Mesendoderm (in vitro differentiated cells): Measurements from ENCODE around the gene FOXRED1.
A peak's percentile ranks its signal among the peaks of the same experiment; 100 is the strongest.

ENCODE experiments used
- DNase-seq: peaks from one replicate; pipeline ENCODE4 v3.0.0; 2013
- H2AK5ac ChIP-seq: 2 replicates; pipeline ENCODE4 v1.6.1; 2013; ENCODE audit warnings: low read length, inconsistent platforms
- H2BK120ac ChIP-seq: 2 replicates; pipeline ENCODE4 v1.6.1; 2013; ENCODE audit warnings: low read depth, mild to moderate bottlenecking, low read length, moderate library complexity, mixed read lengths
- H2BK15ac ChIP-seq: replicated peaks from 2 replicates; pipeline ENCODE4 v1.6.1; 2013; ENCODE audit warnings: low read depth, mild to moderate bottlenecking, moderate library complexity
- H2BK5ac ChIP-seq: 2 replicates; pipeline ENCODE4 v1.6.1; 2013; ENCODE audit warnings: low read length, inconsistent platforms
- H3K18ac ChIP-seq: 2 replicates; pipeline ENCODE4 v1.6.1; 2013; ENCODE audit warnings: mild to moderate bottlenecking, low read length, mixed read lengths
- H3K23ac ChIP-seq: one replicate; pipeline ENCODE4 v1.6.1; 2013; ENCODE audit warnings: low read length
- H3K27ac ChIP-seq: 2 replicates; pipeline ENCODE4 v1.5.1; 2013; ENCODE audit warnings: low read depth, mild to moderate bottlenecking, inconsistent platforms, low read length, moderate library complexity
- H3K27me3 ChIP-seq: 2 replicates; pipeline ENCODE4 v1.6.1; 2013; ENCODE audit warnings: low read length, control low read depth, mild to moderate bottlenecking, inconsistent platforms; ENCODE audit not compliant: insufficient read depth, poor library complexity
- H3K36me3 ChIP-seq: 2 replicates; pipeline ENCODE4 v1.6.1; 2013; ENCODE audit warnings: low read length, inconsistent platforms; ENCODE audit not compliant: control insufficient read depth, insufficient read depth
- H3K4ac ChIP-seq: one replicate; pipeline ENCODE4 v1.6.1; 2013; ENCODE audit warnings: low read depth, mild to moderate bottlenecking, low read length, moderate library complexity
- H3K4me1 ChIP-seq: 2 replicates; pipeline ENCODE4 v1.6.1; 2013; ENCODE audit warnings: low read depth, low read length, inconsistent platforms; ENCODE audit not compliant: control insufficient read depth
- H3K4me2 ChIP-seq: 2 replicates; pipeline ENCODE4 v1.6.1; 2013; ENCODE audit warnings: low read length
- H3K4me3 ChIP-seq: 2 replicates; pipeline ENCODE4 v1.5.1; 2013; ENCODE audit warnings: mild to moderate bottlenecking, low read length
- H3K56ac ChIP-seq: one replicate; pipeline ENCODE4 v1.6.1; 2013; ENCODE audit warnings: low read length
- H3K79me1 ChIP-seq: 2 replicates; pipeline ENCODE4 v1.6.1; 2013; ENCODE audit warnings: low read length, inconsistent platforms
- H3K79me2 ChIP-seq: 2 replicates; pipeline ENCODE4 v1.6.1; 2013; ENCODE audit warnings: mild to moderate bottlenecking, low read length; ENCODE audit not compliant: control insufficient read depth, insufficient read depth
- H3K9ac ChIP-seq: 2 replicates; pipeline ENCODE4 v1.6.1; 2013; ENCODE audit warnings: low read length, inconsistent platforms
- H4K5ac ChIP-seq: one replicate; pipeline ENCODE4 v1.6.1; 2013; ENCODE audit warnings: low read length
- H4K8ac ChIP-seq: one replicate; pipeline ENCODE4 v1.6.1; 2013; ENCODE audit warnings: low read depth, mild to moderate bottlenecking, control low read depth, low read length, moderate library complexity
- WGBS: extraction: QIAGEN DNeasy Blood & Tissue Kit; methylation state at CpG from one replicate; pipeline ENCODE4 v1.1.7; 2013; ENCODE audit warnings: low lambda C conversion rate, missing lambda C conversion rate; ENCODE audit not compliant: insufficient coverage; ENCODE audit errors: extremely low coverage; 5-methylcytosine and 5-hydroxymethylcytosine counted together

FOXRED1 gene

DNA sequence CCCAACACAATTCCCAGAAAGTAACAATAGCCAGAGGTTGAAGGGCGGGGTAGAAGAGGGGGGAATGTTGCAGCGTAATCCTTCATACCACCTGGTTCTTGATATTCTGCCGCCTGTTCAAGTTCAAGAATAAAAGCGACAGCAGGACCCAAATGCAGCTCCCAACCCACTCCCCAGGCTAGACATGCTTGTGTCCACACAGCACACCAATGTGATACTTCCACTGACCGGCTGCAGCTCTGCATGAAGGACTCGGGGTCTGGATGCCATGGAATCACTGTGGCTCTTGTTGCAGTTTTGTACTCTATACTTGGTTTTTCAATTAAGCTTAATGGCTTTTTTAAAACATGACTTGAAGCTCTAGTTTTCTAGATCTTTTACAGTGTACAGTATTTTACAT lies 6.7 kb upstream of the FOXRED1 start:
- H4K8ac ChIP-seq, result no peak overlapping the region
- no peak overlapping the region for H3K18ac ChIP-seq
- peaks cover 36% of the 10 kb centered on the region for H3K36me3 ChIP-seq
- H3K56ac ChIP-seq, result no peak overlapping the region
- H2BK120ac ChIP-seq, result no peak overlapping the region
- DNase-seq, result no peak
- H2BK5ac ChIP-seq, result no peak overlapping the region
- H3K4me3 ChIP-seq, result no peak overlapping the region
- no peaks in the 10 kb centered on the region for H3K4me1 ChIP-seq
- H4K5ac ChIP-seq, result no peak overlapping the region
- no peak overlapping the region for H2BK15ac ChIP-seq
- no peak overlapping the region for H3K4me2 ChIP-seq
- no peak overlapping the region for H3K27ac ChIP-seq
- H3K9ac ChIP-seq, result no peak overlapping the region
- WGBS, result no CpG with 5 or more reads among the region's 6 CpGs
- no peak overlapping the region for H3K23ac ChIP-seq
- no peaks in the 10 kb centered on the region for H3K79me1 ChIP-seq
- no peaks in the 10 kb centered on the region for H3K27me3 ChIP-seq
- no peak overlapping the region for H3K4ac ChIP-seq
- no peaks in the 10 kb centered on the region for H3K79me2 ChIP-seq
- H2AK5ac ChIP-seq, result no peak overlapping the region

DNA sequence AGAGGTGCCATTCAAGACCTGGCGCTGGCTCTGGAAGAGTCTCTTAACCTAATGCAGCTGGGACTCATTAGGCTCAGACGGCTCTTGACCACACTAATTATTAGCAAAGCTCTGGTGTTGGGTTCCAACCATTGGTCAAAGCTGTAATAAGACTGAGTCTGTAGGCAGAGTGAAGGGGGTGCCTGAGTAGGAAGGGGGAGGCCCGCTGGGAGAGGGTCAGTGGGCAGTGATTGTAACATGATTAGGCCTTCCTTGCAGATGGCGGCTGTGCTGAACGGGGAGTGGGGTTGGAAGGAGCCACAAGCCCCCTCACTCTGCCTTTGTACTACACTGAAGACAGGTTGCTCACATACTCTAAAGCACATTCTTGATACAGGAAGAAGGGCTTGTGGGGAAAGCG lies 5.5 kb upstream of the FOXRED1 start:
- WGBS, result no CpG with 5 or more reads among the region's 6 CpGs
- Histone ChIP-seq H3K4me2 (no peak overlapping the region), H3K79me1 (peaks cover 3% of the 10 kb centered on the region), H2AK5ac (no peak overlapping the region), H2BK15ac (no peak overlapping the region), H4K5ac (no peak overlapping the region), H3K9ac (no peak overlapping the region), H3K27ac (no peak overlapping the region), H3K36me3 (peaks cover 36% of the 10 kb centered on the region), H3K79me2 (peaks cover 11% of the 10 kb centered on the region), H3K56ac (no peak overlapping the region), H3K4ac (no peak overlapping the region), H2BK5ac (no peak overlapping the region), H3K4me1 (no peaks in the 10 kb centered on the region), H3K18ac (no peak overlapping the region), H4K8ac (no peak overlapping the region), H3K23ac (no peak overlapping the region), H3K4me3 (no peak overlapping the region), H2BK120ac (no peak overlapping the region), H3K27me3 (no peaks in the 10 kb centered on the region)
- DNase-seq, result no peak

DNA sequence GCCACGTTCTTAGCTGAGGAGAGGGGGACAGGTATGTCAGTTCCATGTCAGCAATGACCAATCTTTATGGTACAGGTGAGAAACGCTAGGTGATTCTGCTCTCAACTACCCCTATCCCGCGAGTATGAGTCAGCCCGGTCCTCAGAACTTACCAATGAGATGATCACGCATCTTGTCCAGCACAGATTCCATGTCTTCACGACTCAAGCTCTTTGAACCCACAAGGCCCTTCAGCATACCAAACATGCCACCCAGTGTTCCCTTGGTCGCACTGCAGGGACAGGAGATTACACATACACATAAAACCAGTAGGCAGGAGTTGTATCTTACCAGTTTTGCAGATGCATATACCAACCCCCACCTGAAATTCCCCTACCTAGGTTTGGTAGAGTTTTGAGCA lies 3.1 kb upstream of the FOXRED1 start:
- Histone ChIP-seq H3K23ac (no peak overlapping the region), H3K27ac (no peak overlapping the region)
- WGBS, result no CpG with 5 or more reads among the region's 8 CpGs

DNA sequence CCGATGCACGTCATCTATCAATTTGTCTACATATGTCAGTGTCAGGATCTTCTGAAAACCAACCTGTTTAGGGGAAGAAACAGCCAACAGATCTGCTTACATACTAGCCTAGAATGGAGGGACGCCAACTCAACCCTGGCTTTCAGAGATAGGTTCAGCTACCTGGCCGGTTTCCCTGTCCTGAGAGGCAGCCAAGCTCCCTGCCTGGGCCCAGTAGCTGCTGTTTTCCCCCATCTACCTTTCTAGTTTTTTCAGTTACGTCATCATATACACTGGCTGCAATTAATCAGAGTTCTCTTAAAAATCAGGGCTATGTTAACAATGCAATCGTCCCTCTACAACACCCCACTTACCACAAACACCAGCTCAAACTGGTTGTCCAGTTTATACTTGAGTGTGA lies 1.3 kb upstream of the FOXRED1 start:
- Histone ChIP-seq H3K27me3 (no peaks in the 10 kb centered on the region), H3K27ac (no peak overlapping the region), H4K5ac (no peak overlapping the region), H3K79me2 (peaks cover 22% of the 10 kb centered on the region), H2BK15ac (no peak overlapping the region), H3K36me3 (peaks cover 31% of the 10 kb centered on the region), H4K8ac (no peak overlapping the region), H3K4ac (no peak overlapping the region), H3K4me1 (no peaks in the 10 kb centered on the region), H3K79me1 (peaks cover 17% of the 10 kb centered on the region), H3K4me2 (peak overlapping the region; percentile 24), H3K9ac (peak overlapping the region; percentile 98), H2BK120ac (no peak overlapping the region), H2AK5ac (no peak overlapping the region), H2BK5ac (no peak overlapping the region), H3K4me3 (peak overlapping the region; percentile 95), H3K56ac (peak overlapping the region; percentile 98), H3K18ac (no peak overlapping the region), H3K23ac (no peak overlapping the region)
- WGBS, result no CpG with 5 or more reads among the region's 6 CpGs
- no peak for DNase-seq

More for the DNA sequence above, 3.1 kb upstream of the FOXRED1 start:
- H3K56ac ChIP-seq, result no peak overlapping the region
- no peak overlapping the region for H3K9ac ChIP-seq
- H2BK15ac ChIP-seq, result no peak overlapping the region
- no peaks in the 10 kb centered on the region for H3K4me1 ChIP-seq
- peaks cover 22% of the 10 kb centered on the region for H3K79me2 ChIP-seq
- H3K18ac ChIP-seq, result no peak overlapping the region
- no peak overlapping the region for H2BK5ac ChIP-seq
- H3K27me3 ChIP-seq, result no peaks in the 10 kb centered on the region
- DNase-seq, result peak; percentile 23
- no peak overlapping the region for H4K5ac ChIP-seq
- no peak overlapping the region for H2AK5ac ChIP-seq
- H3K4me2 ChIP-seq, result no peak overlapping the region
- no peak overlapping the region for H3K4ac ChIP-seq
- no peak overlapping the region for H3K4me3 ChIP-seq
- no peak overlapping the region for H4K8ac ChIP-seq
- H2BK120ac ChIP-seq, result no peak overlapping the region
- peaks cover 36% of the 10 kb centered on the region for H3K36me3 ChIP-seq
- peaks cover 15% of the 10 kb centered on the region for H3K79me1 ChIP-seq

DNA sequence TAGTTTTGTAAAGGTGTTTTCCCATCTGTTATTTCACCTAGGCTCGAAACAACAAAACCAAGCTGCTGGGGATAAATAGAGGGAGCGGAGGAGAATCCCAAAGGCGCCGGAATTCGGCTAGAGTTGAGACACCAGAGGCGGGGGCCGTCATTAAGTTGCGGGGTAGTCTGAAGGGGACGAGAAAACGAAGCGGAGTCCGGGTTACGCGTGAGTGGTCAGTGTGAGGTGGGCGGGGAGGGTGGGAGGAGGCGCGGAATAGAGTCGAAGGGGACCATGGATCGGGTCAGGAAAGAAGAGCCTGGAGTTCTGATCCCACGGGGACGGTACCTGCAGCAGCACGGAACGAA lies 620 bp upstream of the FOXRED1 start:
- Histone ChIP-seq H3K27me3 (no peaks in the 10 kb centered on the region), H3K79me1 (peaks cover 17% of the 10 kb centered on the region), H3K36me3 (peaks cover 26% of the 10 kb centered on the region), H2BK15ac (no peak overlapping the region), H3K4me2 (peak overlapping the region; percentile 24), H4K5ac (no peak overlapping the region), H4K8ac (no peak overlapping the region), H3K4ac (peak overlapping the region; percentile 89), H3K4me1 (no peaks in the 10 kb centered on the region), H3K56ac (peak overlapping the region; percentile 98), H3K27ac (peak overlapping the region; percentile 68), H3K79me2 (peaks cover 22% of the 10 kb centered on the region), H2BK120ac (no peak overlapping the region), H2BK5ac (peak overlapping the region; percentile 57), H3K4me3 (peak overlapping the region; percentile 95), H2AK5ac (no peak overlapping the region), H3K9ac (peak overlapping the region; percentile 98), H3K18ac (peak overlapping the region; percentile 40), H3K23ac (peak overlapping the region; percentile 72)
- no CpG with 5 or more reads among the region's 23 CpGs for WGBS
- no peak for DNase-seq

DNA sequence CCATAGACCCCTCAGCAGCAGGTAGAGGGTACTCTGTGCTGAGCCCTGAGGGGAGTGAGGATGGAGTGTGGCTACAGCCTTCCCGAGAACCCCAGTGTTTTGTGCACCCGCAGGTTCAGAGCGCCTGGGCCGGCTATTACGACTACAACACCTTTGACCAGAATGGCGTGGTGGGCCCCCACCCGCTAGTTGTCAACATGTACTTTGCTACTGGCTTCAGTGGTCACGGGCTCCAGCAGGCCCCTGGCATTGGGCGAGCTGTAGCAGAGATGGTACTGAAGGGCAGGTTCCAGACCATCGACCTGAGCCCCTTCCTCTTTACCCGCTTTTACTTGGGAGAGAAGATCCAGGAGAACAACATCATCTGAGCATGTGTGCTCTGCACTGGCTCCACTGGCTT lies 8.4 kb downstream of the FOXRED1 start:
- no peaks in the 10 kb centered on the region for H3K79me1 ChIP-seq
- no peak overlapping the region for H3K23ac ChIP-seq
- H2BK5ac ChIP-seq, result no peak overlapping the region
- no peak overlapping the region for H4K5ac ChIP-seq
- H3K4me2 ChIP-seq, result no peak overlapping the region
- DNase-seq, result no peak
- no peak overlapping the region for H2AK5ac ChIP-seq
- H2BK15ac ChIP-seq, result no peak overlapping the region
- no peak overlapping the region for H4K8ac ChIP-seq
- H2BK120ac ChIP-seq, result no peak overlapping the region
- H3K27me3 ChIP-seq, result no peaks in the 10 kb centered on the region
- H3K18ac ChIP-seq, result no peak overlapping the region
- no peaks in the 10 kb centered on the region for H3K79me2 ChIP-seq
- no peak overlapping the region for H3K56ac ChIP-seq
- no peak overlapping the region for H3K27ac ChIP-seq
- no peak overlapping the region for H3K4ac ChIP-seq
- peaks cover 3% of the 10 kb centered on the region for H3K4me1 ChIP-seq
- WGBS, result no CpG with 5 or more reads among the region's 11 CpGs
- H3K9ac ChIP-seq, result no peak overlapping the region
- H3K36me3 ChIP-seq, result peaks cover 1% of the 10 kb centered on the region
- no peak overlapping the region for H3K4me3 ChIP-seq
